SU-DHL-6 (cell line): ENCODE results near the gene IQCE.

Source experiments
- H2AFZ ChIP-seq: fragments of 200-600 bp; sonication (generic); 2 replicates; pipeline ENCODE4 v1.6.1; 2014; ENCODE audit warnings: low read depth, mild to moderate bottlenecking, moderate library complexity, mixed read lengths, antibody characterized with exemption, low read length; ENCODE audit not compliant: severe bottlenecking
- H3F3A ChIP-seq: fragments of 200-600 bp; shearing (Covaris generic); 2 replicates; pipeline ENCODE4 v1.6.0; 2016; ENCODE audit warnings: antibody characterized with exemption, mild to moderate bottlenecking; ENCODE audit not compliant: insufficient read depth
- H3K27ac ChIP-seq: fragments of 200-600 bp; sonication (generic); 2 replicates; pipeline ENCODE4 v1.5.1; 2016; ENCODE audit warnings: low read depth, mild to moderate bottlenecking, low read length, moderate library complexity, mixed read lengths
- H3K27me3 ChIP-seq: fragments of 200-600 bp; sonication (generic), shearing (Covaris generic); 2 replicates; pipeline ENCODE4 v1.6.0; 2014; ENCODE audit warnings: mild to moderate bottlenecking, low read length
- H3K36me3 ChIP-seq: fragments of 200-600 bp; sonication (generic); 2 replicates; pipeline ENCODE4 v1.6.1; 2014; ENCODE audit warnings: mild to moderate bottlenecking, low read length, mixed read lengths
- H3K4me2 ChIP-seq: fragments of 300-600, 200-600 bp; shearing (Covaris generic), sonication (generic); 2 replicates; pipeline ENCODE4 v1.6.0; 2014; ENCODE audit warnings: low read length, low read depth, mild to moderate bottlenecking; ENCODE audit not compliant: poor library complexity, severe bottlenecking
- H3K4me3 ChIP-seq: fragments of 200-600 bp; sonication (generic); 2 replicates; pipeline ENCODE4 v1.5.1; 2014; ENCODE audit warnings: antibody characterized with exemption, low read length, mild to moderate bottlenecking, mixed read lengths; ENCODE audit not compliant: insufficient read depth, poor library complexity, severe bottlenecking
- H3K79me2 ChIP-seq: fragments of 200-600 bp; sonication (generic); 2 replicates; pipeline ENCODE4 v1.6.1; 2014; ENCODE audit warnings: mild to moderate bottlenecking, low read length, moderate library complexity; ENCODE audit not compliant: insufficient read depth
- H3K9ac ChIP-seq: fragments of 200-600 bp; sonication (generic); 2 replicates; pipeline ENCODE4 v1.7.0; 2014; ENCODE audit warnings: mild to moderate bottlenecking, low read length
- H3K9me2 ChIP-seq: fragments of 200-600 bp; sonication (generic); replicated peaks from 2 replicates; pipeline ENCODE4 v1.6.1; 2014; ENCODE audit warnings: low read length; ENCODE audit not compliant: insufficient read depth
- H3K9me3 ChIP-seq: fragments of 200-600 bp; sonication (generic); 2 replicates; pipeline ENCODE4 v1.6.1; 2014; ENCODE audit warnings: low read length, mixed read lengths; ENCODE audit not compliant: insufficient read depth
- H4K20me1 ChIP-seq: fragments of 200-600 bp; sonication (generic); 2 replicates; pipeline ENCODE4 v1.6.1; 2014; ENCODE audit warnings: low read depth, mild to moderate bottlenecking, antibody characterized with exemption, low read length, moderate library complexity, mixed read lengths
- EZH2phosphoT487 ChIP-seq: fragments of 200-600 bp; sonication (generic), shearing (Covaris generic); conservative IDR thresholded peaks from 2 replicates; pipeline ENCODE4 v1.6.1; 2018; ENCODE audit warnings: mild to moderate bottlenecking, antibody characterized with exemption, low read length, moderate library complexity, mixed read lengths
- TF ChIP-seq, protein P1 (sequence below): fragments of 200-600 bp; sonication (generic); IDR thresholded peaks from one replicate; pipeline ENCODE4 v1.5.1; 2017; ENCODE audit warnings: antibody characterized with exemption, mild to moderate bottlenecking, low read length, moderate library complexity; ENCODE audit not compliant: insufficient read depth, poor library complexity, severe bottlenecking

Gene IQCE

DNA sequence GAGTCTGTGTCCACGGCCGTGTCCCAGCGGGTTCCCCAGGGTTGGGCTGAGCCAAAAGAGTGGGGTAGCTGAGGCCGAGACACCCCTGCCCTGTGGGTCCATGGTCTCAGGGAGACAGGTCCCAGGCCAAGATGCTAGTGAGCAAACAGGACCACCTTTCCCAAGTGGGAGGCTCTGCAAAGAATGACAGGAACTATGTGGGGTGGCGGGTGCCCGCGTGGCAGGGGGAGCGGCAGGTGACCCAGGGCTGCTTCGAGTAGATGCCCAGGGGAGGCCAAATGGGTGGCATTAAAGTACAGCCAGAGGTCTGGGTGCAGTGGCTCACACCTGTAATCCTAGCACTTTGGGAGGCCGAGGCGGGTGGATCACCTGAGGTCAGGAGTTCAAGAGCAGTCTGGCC, 91.2 kb downstream of the IQCE start:
- H3K36me3 ChIP-seq: no peaks in the 10 kb centered on the region
- no peak overlapping the region for H3K4me3 ChIP-seq
- H3K4me2 ChIP-seq: no peak overlapping the region
- H3K27me3 ChIP-seq: no peaks in the 10 kb centered on the region
- TF ChIP-seq EZH2phosphoT487: no peak
- TF ChIP-seq, protein P1, sequence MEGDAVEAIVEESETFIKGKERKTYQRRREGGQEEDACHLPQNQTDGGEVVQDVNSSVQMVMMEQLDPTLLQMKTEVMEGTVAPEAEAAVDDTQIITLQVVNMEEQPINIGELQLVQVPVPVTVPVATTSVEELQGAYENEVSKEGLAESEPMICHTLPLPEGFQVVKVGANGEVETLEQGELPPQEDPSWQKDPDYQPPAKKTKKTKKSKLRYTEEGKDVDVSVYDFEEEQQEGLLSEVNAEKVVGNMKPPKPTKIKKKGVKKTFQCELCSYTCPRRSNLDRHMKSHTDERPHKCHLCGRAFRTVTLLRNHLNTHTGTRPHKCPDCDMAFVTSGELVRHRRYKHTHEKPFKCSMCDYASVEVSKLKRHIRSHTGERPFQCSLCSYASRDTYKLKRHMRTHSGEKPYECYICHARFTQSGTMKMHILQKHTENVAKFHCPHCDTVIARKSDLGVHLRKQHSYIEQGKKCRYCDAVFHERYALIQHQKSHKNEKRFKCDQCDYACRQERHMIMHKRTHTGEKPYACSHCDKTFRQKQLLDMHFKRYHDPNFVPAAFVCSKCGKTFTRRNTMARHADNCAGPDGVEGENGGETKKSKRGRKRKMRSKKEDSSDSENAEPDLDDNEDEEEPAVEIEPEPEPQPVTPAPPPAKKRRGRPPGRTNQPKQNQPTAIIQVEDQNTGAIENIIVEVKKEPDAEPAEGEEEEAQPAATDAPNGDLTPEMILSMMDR: no peak
- H3K9me3 ChIP-seq: no peaks in the 10 kb centered on the region
- H3K9me2 ChIP-seq: no peaks in the 10 kb centered on the region
- no peak overlapping the region for H3K27ac ChIP-seq
- H2AFZ ChIP-seq: no peak overlapping the region
- no peak overlapping the region for H3K9ac ChIP-seq
- H4K20me1 ChIP-seq: no peaks in the 10 kb centered on the region
- H3K79me2 ChIP-seq: no peaks in the 10 kb centered on the region
- H3F3A ChIP-seq: no peaks in the 10 kb centered on the region

DNA sequence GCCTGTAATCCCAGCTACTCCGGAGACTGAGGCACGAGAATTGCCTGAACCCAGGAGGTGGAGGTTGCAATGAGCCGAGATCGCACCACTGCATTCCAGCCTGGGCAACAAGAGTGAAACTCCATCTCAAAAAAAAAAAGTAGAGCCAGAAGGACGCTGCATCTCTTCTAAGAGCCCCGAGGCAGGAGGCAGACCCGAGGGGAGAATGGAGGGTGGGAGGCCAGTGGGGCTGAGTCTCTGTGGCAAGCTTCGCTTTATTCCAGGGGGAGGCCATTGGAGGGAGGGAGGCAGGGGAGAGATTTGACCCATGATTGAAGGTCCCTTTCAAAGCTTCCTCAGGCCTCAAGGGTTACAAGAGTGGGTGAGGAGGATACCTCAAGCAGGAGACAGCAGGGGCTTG, 91.7 kb downstream of the IQCE start:
- Histone ChIP-seq H2AFZ (no peak overlapping the region), H3K27me3 (no peaks in the 10 kb centered on the region), H3K9me2 (no peaks in the 10 kb centered on the region), H3K4me2 (no peak overlapping the region), H3K27ac (no peak overlapping the region), H3K9me3 (no peaks in the 10 kb centered on the region), H3K4me3 (no peak overlapping the region), H3F3A (no peaks in the 10 kb centered on the region), H3K36me3 (no peaks in the 10 kb centered on the region), H3K79me2 (no peaks in the 10 kb centered on the region), H3K9ac (no peak overlapping the region), H4K20me1 (no peaks in the 10 kb centered on the region)
- TF ChIP-seq, protein P1: no peak
- TF ChIP-seq EZH2phosphoT487: no peak

DNA sequence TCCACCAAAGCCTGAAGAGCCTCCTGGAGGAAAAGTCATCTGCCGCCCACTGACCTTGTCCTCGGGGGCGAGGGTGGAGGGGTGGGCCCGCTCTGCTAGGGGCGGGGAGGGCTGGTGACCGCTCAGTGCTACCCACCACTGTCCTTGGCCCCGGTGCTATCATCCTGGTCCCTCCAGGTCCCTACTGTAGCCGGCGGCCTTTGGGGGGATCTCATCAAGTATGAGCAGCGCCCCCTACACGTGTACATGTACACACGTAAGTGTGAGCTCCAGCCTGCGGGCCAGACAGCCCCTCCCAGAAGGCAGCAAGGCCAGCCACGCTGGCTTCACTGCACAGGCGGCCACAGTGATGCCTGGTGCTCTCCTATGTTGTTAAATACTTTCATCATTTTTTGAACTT, 92.6 kb downstream of the IQCE start:
- Histone ChIP-seq H4K20me1 (no peaks in the 10 kb centered on the region), H3K27ac (no peak overlapping the region), H3K36me3 (no peaks in the 10 kb centered on the region), H3F3A (no peaks in the 10 kb centered on the region), H3K9ac (no peak overlapping the region), H3K4me3 (no peak overlapping the region), H3K27me3 (no peaks in the 10 kb centered on the region), H3K79me2 (no peaks in the 10 kb centered on the region), H3K4me2 (no peak overlapping the region), H3K9me3 (no peaks in the 10 kb centered on the region), H2AFZ (no peak overlapping the region), H3K9me2 (no peaks in the 10 kb centered on the region)
- no peak for TF ChIP-seq EZH2phosphoT487
- TF ChIP-seq, protein P1: peak; percentile 52
